GM19240 (cell line): ENCODE measurements around the gene ARID5A.
"Not testable (repeated sequence)": the region's sequence is repeated elsewhere in the genome, so short reads cannot be mapped to it uniquely, and the experiment has no call there.

ENCODE experiments used
- DNase-seq: peaks from one replicate; pipeline ENCODE4 v3.0.0; 2011; ENCODE audit warnings: low spot score; ENCODE audit not compliant: insufficient read length

Gene ARID5A

GRCh38 chr2:96556441-96557330 lies 20.1 kb downstream of the ARID5A start:
- no peak for DNase-seq

GRCh38 chr2:96557421-96557820 lies 20.9 kb downstream of the ARID5A start:
- not testable (repeated sequence) for DNase-seq

- no peak for DNase-seq
Measured at GRCh38 chr2:96558061-96558460, 21.5 kb downstream of the ARID5A start.

GRCh38 chr2:96558485-96558884 lies 21.9 kb downstream of the ARID5A start:
- DNase-seq: no peak

- no peak for DNase-seq
Measured at GRCh38 chr2:96564026-96564425, 27.5 kb downstream of the ARID5A start.

GRCh38 chr2:96564563-96564962 lies 28.0 kb downstream of the ARID5A start:
- no peak for DNase-seq

- DNase-seq: no peak
Measured at GRCh38 chr2:96565111-96565510, 28.6 kb downstream of the ARID5A start.

- no peak for DNase-seq
Measured at GRCh38 chr2:96568094-96568493, 31.5 kb downstream of the ARID5A start.

- DNase-seq: no peak
Measured at GRCh38 chr2:96574364-96574763, 37.8 kb downstream of the ARID5A start.

- no peak for DNase-seq
Measured at GRCh38 chr2:96575785-96576456, 39.4 kb downstream of the ARID5A start.

- no peak for DNase-seq
Measured at GRCh38 chr2:96577501-96577900, 40.9 kb downstream of the ARID5A start.

- no peak for DNase-seq
Measured at GRCh38 chr2:96578731-96579130, 42.2 kb downstream of the ARID5A start.

GRCh38 chr2:96579422-96579821 lies 42.9 kb downstream of the ARID5A start:
- no peak for DNase-seq

- no peak for DNase-seq
Measured at GRCh38 chr2:96580771-96581170, 44.2 kb downstream of the ARID5A start.

- no peak for DNase-seq
Measured at GRCh38 chr2:96584017-96584416, 47.5 kb downstream of the ARID5A start.

- DNase-seq: no peak
Measured at GRCh38 chr2:96587843-96588242, 51.3 kb downstream of the ARID5A start.

- no peak for DNase-seq
Measured at GRCh38 chr2:96591054-96591453, 54.5 kb downstream of the ARID5A start.

- DNase-seq: no peak
Measured at GRCh38 chr2:96591494-96591893, 54.9 kb downstream of the ARID5A start.

GRCh38 chr2:96594282-96594681 lies 57.7 kb downstream of the ARID5A start:
- no peak for DNase-seq

- DNase-seq: no peak
Measured at GRCh38 chr2:96594691-96595152, 58.2 kb downstream of the ARID5A start.

GRCh38 chr2:96596596-96596995 lies 60.0 kb downstream of the ARID5A start:
- no peak for DNase-seq

- no peak for DNase-seq
Measured at GRCh38 chr2:96599941-96600340, 63.4 kb downstream of the ARID5A start.
